HG03565 (cell line): ENCODE results near the gene SEC23B.

Experiments
- ATAC-seq: cut with Tn5 transposase; IDR thresholded peaks from one replicate; pipeline ENCODE4 v1.9.1; 2021; ENCODE audit warnings: mild to moderate bottlenecking, moderate library complexity; ENCODE audit not compliant: unreplicated experiment

SEC23B gene

GRCh38 chr20:18585134-18585533 lies 77.4 kb downstream of the SEC23B start:
- no peak for ATAC-seq

- ATAC-seq: peak; percentile 74
Measured at GRCh38 chr20:18587665-18588573, 80.2 kb downstream of the SEC23B start, which contains the start of gene DTD1. DTD1 (plus strand) TSS chr20:18588054; CDS start chr20:18588073, 19 bp downstream.

DNA sequence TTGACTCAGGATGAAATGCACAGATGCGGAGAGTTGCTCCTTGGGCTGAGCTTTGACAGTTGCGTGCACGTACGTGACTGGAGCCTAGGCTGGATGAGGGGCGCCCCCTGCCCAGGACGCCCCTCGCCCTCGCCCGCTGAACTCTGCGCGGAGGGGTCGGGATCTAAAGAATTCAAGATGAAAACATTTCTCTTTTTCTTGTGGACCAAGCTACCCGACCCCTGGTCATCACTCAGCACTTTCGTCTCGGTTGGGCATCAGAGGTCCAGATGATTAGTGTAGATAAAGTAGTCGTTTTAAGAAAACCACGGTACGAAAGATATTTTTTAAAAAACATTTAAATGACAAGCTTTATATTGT lies 80.8 kb downstream of the SEC23B start:
- ATAC-seq: no peak

GRCh38 chr20:18589941-18590674 lies 82.4 kb downstream of the SEC23B start:
- ATAC-seq: no peak

DNA sequence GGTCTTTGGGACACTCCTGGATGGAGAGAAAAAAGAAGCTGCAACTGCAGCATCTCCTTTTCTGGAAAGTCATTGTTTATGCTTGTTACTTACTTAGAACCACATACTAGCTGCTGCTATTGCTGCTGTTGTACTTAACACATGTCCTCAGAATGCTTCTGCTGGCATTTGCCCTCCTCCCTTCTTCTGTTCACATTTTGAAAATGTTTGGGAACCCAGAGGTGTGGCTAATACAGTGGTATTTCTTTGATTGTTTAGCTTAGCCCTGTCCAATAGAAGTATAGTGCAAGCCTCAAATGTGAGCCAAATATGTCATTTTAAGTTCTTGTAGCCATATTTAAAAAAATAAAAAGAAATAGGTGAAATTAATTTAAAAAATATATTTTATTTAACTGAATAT lies 88.5 kb downstream of the SEC23B start:
- no peak for ATAC-seq

DNA sequence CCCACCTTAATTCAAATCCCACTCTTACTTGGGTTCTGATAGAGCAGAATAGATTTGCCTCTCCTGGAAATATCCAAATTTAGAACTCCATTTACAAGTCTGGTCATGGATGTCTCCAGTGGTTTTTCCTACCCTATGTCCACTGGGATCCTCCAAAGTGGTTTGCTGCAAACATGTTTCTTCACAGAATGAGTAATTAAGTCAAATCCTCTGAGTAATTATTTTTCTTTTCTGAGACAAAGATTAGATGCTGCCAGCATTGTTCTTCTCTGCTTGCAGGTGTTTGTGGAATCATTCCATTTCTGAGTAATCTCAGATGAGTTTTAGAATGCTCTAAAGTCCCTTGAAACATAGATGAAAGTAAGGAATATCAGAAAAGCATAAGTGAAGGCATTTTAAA lies 102.0 kb downstream of the SEC23B start:
- no peak for ATAC-seq
